HG03045 (cell line): ENCODE results near the gene ERVFRD-1.
A peak's percentile ranks its signal among the peaks of the same experiment; 100 is the strongest.
"Not testable (repeated sequence)": the region's sequence is repeated elsewhere in the genome, so short reads cannot be mapped to it uniquely, and the experiment has no call there.

ENCODE experiments used
- ATAC-seq: cut with Tn5 transposase; IDR thresholded peaks from one replicate; pipeline ENCODE4 v1.9.1; 2021; ENCODE audit warnings: mild to moderate bottlenecking, moderate library complexity; ENCODE audit not compliant: unreplicated experiment

The ERVFRD-1 gene

GRCh38 chr6:11092668-11093375 is 18.7 kb downstream of the ERVFRD-1 start:
- ATAC-seq, result peak; percentile 35

- not testable (repeated sequence) for ATAC-seq
Measured at GRCh38 chr6:11091141-11091540, 20.4 kb downstream of the ERVFRD-1 start.

- ATAC-seq, result no peak
Measured at GRCh38 chr6:11089695-11090094, 21.8 kb downstream of the ERVFRD-1 start.

- not testable (repeated sequence) for ATAC-seq
Measured at GRCh38 chr6:11087141-11087812, 24.2 kb downstream of the ERVFRD-1 start.

GRCh38 chr6:11085758-11086435 is 25.6 kb downstream of the ERVFRD-1 start:
- ATAC-seq, result no peak

- ATAC-seq, result no peak
Measured at GRCh38 chr6:11083956-11084355, 27.6 kb downstream of the ERVFRD-1 start.

GRCh38 chr6:11083491-11083890 is 28.0 kb downstream of the ERVFRD-1 start:
- ATAC-seq, result no peak

- ATAC-seq, result no peak
Measured at GRCh38 chr6:11080296-11080695, 31.2 kb downstream of the ERVFRD-1 start.

GRCh38 chr6:11078266-11078665 is 33.3 kb downstream of the ERVFRD-1 start:
- ATAC-seq, result no peak

- ATAC-seq, result no peak
Measured at GRCh38 chr6:11076540-11076939, 35.0 kb downstream of the ERVFRD-1 start.

- ATAC-seq, result no peak
Measured at GRCh38 chr6:11072101-11072500, 39.4 kb downstream of the ERVFRD-1 start.

GRCh38 chr6:11069760-11070159 is 41.8 kb downstream of the ERVFRD-1 start:
- no peak for ATAC-seq

GRCh38 chr6:11067348-11067747 is 44.2 kb downstream of the ERVFRD-1 start:
- ATAC-seq, result no peak

GRCh38 chr6:11066505-11067347 is 44.8 kb downstream of the ERVFRD-1 start:
- no peak for ATAC-seq

GRCh38 chr6:11065436-11066202 is 45.9 kb downstream of the ERVFRD-1 start:
- ATAC-seq, result no peak

GRCh38 chr6:11064836-11065235 is 46.7 kb downstream of the ERVFRD-1 start:
- no peak for ATAC-seq

GRCh38 chr6:11062715-11063114 is 48.8 kb downstream of the ERVFRD-1 start:
- no peak for ATAC-seq

- ATAC-seq, result no peak
Measured at GRCh38 chr6:11062083-11062482, 49.4 kb downstream of the ERVFRD-1 start.

- no peak for ATAC-seq
Measured at GRCh38 chr6:11058406-11058805, 53.1 kb downstream of the ERVFRD-1 start.

GRCh38 chr6:11056871-11057270 is 54.7 kb downstream of the ERVFRD-1 start:
- ATAC-seq, result no peak
